ENCODE results near the gene MARCHF6.

- TF ChIP-seq CTCF (IDR thresholded peaks at IDR 0.05; ENCODE audit: low read depth, low read length) (no peak), EZH2phosphoT487 (IDR thresholded peaks at IDR 0.05; ENCODE audit: low read depth) (no peak)
Observed at GRCh38 chr5:10315824-10316509, 37.5 kb upstream of the MARCHF6 start.

All from OCI-LY3 (cell line).